Measurements from ENCODE around the gene LZTS3.

LZTS3 gene

DNA sequence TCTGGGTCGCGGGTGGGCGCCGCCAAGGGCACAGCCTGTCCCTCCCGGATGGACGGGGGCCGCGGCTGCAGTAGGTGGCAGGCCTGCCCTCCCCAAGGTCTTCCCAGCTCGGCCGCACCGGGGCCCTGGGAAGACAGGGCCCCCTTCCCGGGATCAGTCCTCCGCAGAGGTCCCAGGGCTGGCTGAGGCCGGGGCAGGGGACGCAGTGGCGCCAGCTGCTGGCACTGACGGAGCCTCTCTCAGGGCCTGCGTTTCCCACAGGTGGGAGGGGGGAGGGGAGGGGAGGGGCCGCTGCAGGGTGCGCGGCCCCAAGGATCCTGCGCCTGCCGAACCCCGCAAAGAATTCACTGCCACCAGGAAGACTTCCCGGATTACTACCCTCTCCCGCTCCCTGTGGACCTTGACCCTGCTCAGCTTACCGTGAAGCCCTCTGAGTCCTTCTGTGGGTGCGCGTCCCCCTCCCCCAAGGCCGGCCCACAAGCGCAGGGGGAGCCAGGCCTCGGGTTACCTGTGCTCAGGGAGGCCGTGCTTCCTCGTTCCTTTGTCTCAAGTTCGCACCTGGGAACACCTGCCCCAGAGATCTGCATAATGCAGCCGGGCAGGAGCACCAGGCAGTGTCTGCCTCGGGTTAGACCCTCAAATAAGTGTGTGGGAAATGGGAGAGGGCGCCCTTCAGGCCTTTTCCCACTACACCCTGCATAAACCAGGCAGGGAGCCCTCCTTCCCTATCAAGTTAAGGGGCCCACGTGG, 5.1 kb downstream of the LZTS3 start:
- TF ChIP-seq CTCF (IDR thresholded peaks at IDR 0.05) = no peak
- Mint-ChIP-seq H3K4me1 (peaks cover 22% of the 10 kb centered on the region), H3K9me3 (no peaks in the 10 kb centered on the region), H3K36me3 (ENCODE audit: low read depth) (no peaks in the 10 kb centered on the region), H3K27ac (no peak overlapping the region), H3K4me3 (peak overlapping the region; percentile 64), H3K27me3 (ENCODE audit: low read depth, poor library complexity) (peaks cover 52% of the 10 kb centered on the region)
- DNase-seq = peak; percentile 39

DNA sequence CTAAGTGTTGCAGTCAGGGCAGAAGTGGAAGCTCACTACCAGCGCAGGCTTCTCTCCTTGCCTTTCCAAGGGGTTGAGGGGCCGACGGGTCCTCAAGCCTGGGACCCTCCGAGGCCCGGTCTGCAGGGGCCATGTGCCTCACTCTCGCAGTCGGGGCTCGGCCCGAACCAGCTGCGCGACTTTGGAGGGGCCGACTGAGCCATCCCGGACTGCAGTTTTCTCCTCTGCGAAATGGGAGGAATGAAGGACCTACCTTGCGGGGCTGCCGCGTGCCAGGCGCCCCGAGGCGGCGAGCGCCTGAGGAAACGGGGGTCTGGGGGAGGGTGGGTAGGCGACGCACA, 5.6 kb downstream of the LZTS3 start:
- no peak for TF ChIP-seq CTCF (IDR thresholded peaks at IDR 0.05)
- Mint-ChIP-seq H3K4me1 (peaks cover 27% of the 10 kb centered on the region), H3K9me3 (no peaks in the 10 kb centered on the region), H3K36me3 (ENCODE audit: low read depth) (no peaks in the 10 kb centered on the region), H3K27me3 (ENCODE audit: low read depth, poor library complexity) (peaks cover 52% of the 10 kb centered on the region), H3K4me3 (no peak overlapping the region), H3K27ac (no peak overlapping the region)
- no peak for DNase-seq

DNA sequence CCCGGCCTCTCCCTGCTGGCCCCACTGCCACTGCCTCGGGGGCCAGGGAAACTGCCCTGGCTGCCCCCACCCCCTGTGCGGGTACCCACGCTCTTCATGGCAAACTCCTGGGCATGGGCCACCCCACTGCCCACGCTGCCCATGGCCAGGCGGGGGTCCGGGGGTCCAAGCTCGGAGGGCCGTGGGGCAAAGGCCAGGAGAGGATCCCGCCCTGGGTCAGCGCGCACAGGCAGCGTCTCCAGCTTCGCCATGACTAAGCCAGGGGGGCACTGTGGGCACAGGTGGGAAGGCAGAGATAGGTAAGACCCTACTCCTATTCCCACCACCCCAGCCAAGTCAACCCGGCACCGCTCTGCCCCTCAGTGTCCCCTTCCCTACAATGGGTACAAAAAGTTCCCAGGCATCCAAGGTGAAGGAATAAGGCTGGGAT, 6.4 kb downstream of the LZTS3 start:
- Mint-ChIP-seq H3K9me3 (no peaks in the 10 kb centered on the region), H3K4me1 (peaks cover 23% of the 10 kb centered on the region), H3K36me3 (ENCODE audit: low read depth) (no peaks in the 10 kb centered on the region), H3K27me3 (ENCODE audit: low read depth, poor library complexity) (peaks cover 50% of the 10 kb centered on the region), H3K4me3 (no peak overlapping the region), H3K27ac (no peak overlapping the region)
- no peak for TF ChIP-seq CTCF (IDR thresholded peaks at IDR 0.05)
- DNase-seq = no peak

- Mint-ChIP-seq H3K4me1 (peaks cover 21% of the 10 kb centered on the region), H3K27ac (no peak overlapping the region), H3K27me3 (ENCODE audit: low read depth, poor library complexity) (peaks cover 45% of the 10 kb centered on the region), H3K36me3 (ENCODE audit: low read depth) (no peaks in the 10 kb centered on the region), H3K9me3 (no peaks in the 10 kb centered on the region), H3K4me3 (no peak overlapping the region)
- DNase-seq = no peak
- no peak for TF ChIP-seq CTCF (IDR thresholded peaks at IDR 0.05)
These were observed 6.9 kb downstream of the LZTS3 start for GRCh38 chr20:3166338-3166912.

DNA sequence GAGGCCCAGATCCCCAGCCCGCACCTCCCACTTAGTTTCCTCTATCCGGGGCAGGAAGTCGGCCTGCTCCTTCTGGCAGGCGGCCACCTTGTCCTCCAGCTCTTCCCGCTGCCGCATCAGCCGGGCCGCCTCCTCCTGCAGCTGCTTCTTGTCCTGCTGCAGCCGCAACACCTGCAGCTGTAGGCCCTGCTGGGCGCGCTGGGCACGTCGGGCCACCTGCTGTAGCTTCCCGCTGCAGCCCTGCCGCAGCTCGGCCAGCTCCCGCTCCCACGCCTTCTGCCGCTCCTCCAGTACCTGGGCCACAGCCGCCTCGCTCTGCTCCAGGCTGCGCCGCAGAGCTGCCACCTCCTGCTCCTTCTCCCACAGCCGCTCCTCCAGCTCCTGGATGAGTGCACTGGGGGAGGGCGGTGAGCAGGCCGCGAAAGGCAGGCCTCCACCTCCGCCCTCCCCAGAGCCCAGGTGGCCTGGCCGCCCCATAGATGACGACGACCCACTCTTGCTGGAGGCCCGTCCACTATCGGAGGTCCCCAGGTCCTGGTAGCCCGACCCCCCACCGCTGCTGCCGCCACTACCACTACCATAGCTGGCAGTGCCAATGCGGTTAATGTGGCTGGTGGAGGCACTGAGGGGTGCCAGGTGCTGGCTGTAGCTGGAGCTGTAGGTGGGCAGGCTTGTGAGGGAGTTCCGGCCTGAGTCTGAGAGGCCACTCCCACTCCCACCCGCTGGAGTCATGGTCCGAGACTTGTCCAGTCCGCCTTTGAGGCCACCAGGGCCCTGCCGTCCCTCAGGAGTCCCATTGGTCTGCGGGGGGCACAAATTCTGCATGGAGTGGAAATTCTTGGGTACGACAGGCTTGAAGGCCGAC, 7.6 kb downstream of the LZTS3 start:
- no peak overlapping the region for H3K27ac Mint-ChIP-seq
- no peak for TF ChIP-seq CTCF (IDR thresholded peaks at IDR 0.05)
- H3K4me1 Mint-ChIP-seq = peaks cover 21% of the 10 kb centered on the region
- no peak for DNase-seq
- no peaks in the 10 kb centered on the region for H3K36me3 Mint-ChIP-seq (ENCODE audit: low read depth)
- H3K27me3 Mint-ChIP-seq (ENCODE audit: low read depth, poor library complexity) = peaks cover 42% of the 10 kb centered on the region
- no peaks in the 10 kb centered on the region for H3K9me3 Mint-ChIP-seq
- H3K4me3 Mint-ChIP-seq = no peak overlapping the region

Data from nephron progenitor cell (in vitro differentiated cells).